ENCODE measurements around the gene MICALL2.

Gene MICALL2

GRCh38 chr7:1450431-1450830, 8.8 kb downstream of the MICALL2 start:
- Histone ChIP-seq H4K20me1 (ENCODE audit: control insufficient read depth, insufficient read depth, low read depth, low read length) (no peaks in the 10 kb centered on the region), H3K9me3 (ENCODE audit: control insufficient read depth, insufficient read depth, low read length) (no peaks in the 10 kb centered on the region), H3K27me3 (ENCODE audit: control insufficient read depth, low read length) (0 out of 2 replicates have a peak, but pooled peaks cover 2% of the 10 kb centered on the region), H3K4me3 (ENCODE audit: low read length) (no peak overlapping the region), H3K79me2 (ENCODE audit: control insufficient read depth, low read length) (no peaks in the 10 kb centered on the region), H3K36me3 (ENCODE audit: control insufficient read depth, low read length) (no peaks in the 10 kb centered on the region), H3F3A (ENCODE audit: control insufficient read depth, insufficient read depth) (no peaks in the 10 kb centered on the region), H3K4me1 (ENCODE audit: control insufficient read depth, low read length) (peaks cover 2% of the 10 kb centered on the region), H3K9me2 (replicated peaks; ENCODE audit: control insufficient read depth, low read length) (no peaks in the 10 kb centered on the region), H3K4me2 (ENCODE audit: low read length) (no peak overlapping the region), H3K27ac (ENCODE audit: low read depth, low read length) (no peak overlapping the region)
- TF ChIP-seq CTCF (IDR thresholded peaks at IDR 0.05; ENCODE audit: low read depth, low read length, poor library complexity, severe bottlenecking) (no peak), EZH2phosphoT487 (IDR thresholded peaks at IDR 0.05; ENCODE audit: borderline replicate concordance, low read length) (no peak)

GRCh38 chr7:1449951-1450350, 9.3 kb downstream of the MICALL2 start:
- Histone ChIP-seq H4K20me1 (ENCODE audit: control insufficient read depth, insufficient read depth, low read depth, low read length) (no peaks in the 10 kb centered on the region), H3K27me3 (ENCODE audit: control insufficient read depth, low read length) (0 out of 2 replicates have a peak, but pooled peaks cover 2% of the 10 kb centered on the region), H3K9me3 (ENCODE audit: control insufficient read depth, insufficient read depth, low read length) (no peaks in the 10 kb centered on the region), H3K4me3 (ENCODE audit: low read length) (no peak overlapping the region), H3K27ac (ENCODE audit: low read depth, low read length) (no peak overlapping the region), H3K4me1 (ENCODE audit: control insufficient read depth, low read length) (no peaks in the 10 kb centered on the region), H3F3A (ENCODE audit: control insufficient read depth, insufficient read depth) (no peaks in the 10 kb centered on the region), H3K9me2 (replicated peaks; ENCODE audit: control insufficient read depth, low read length) (no peaks in the 10 kb centered on the region), H3K79me2 (ENCODE audit: control insufficient read depth, low read length) (no peaks in the 10 kb centered on the region), H3K4me2 (ENCODE audit: low read length) (no peak overlapping the region), H3K36me3 (ENCODE audit: control insufficient read depth, low read length) (no peaks in the 10 kb centered on the region)
- no peak for TF ChIP-seq EZH2phosphoT487 (IDR thresholded peaks at IDR 0.05; ENCODE audit: borderline replicate concordance, low read length)
- no peak for TF ChIP-seq CTCF (IDR thresholded peaks at IDR 0.05; ENCODE audit: low read depth, low read length, poor library complexity, severe bottlenecking)

DNA sequence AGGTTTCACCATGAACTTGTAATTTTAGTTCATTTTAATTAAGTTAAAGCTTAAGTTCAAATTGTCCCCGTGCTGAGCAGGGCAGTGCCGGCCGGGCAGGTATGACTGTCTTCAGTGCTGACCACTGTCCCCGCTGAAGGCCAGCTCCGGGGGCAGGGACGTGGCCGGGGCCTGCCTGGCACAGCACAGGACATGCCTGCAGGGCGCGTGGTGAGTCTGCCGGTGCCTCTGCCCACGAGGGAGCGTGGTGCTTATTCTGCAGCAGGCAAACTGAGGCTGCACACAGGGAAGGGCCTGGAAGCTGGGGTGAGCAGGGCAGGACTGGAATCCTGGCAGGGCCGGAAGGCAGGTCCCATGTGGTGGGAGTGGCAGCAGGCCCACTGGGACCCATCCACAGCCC, 9.8 kb downstream of the MICALL2 start:
- Histone ChIP-seq H3K9me3 (ENCODE audit: control insufficient read depth, insufficient read depth, low read length) (no peaks in the 10 kb centered on the region), H4K20me1 (ENCODE audit: control insufficient read depth, insufficient read depth, low read depth, low read length) (no peaks in the 10 kb centered on the region), H3F3A (ENCODE audit: control insufficient read depth, insufficient read depth) (no peaks in the 10 kb centered on the region), H3K4me3 (ENCODE audit: low read length) (no peak overlapping the region), H3K4me2 (ENCODE audit: low read length) (no peak overlapping the region), H3K36me3 (ENCODE audit: control insufficient read depth, low read length) (no peaks in the 10 kb centered on the region), H3K27me3 (ENCODE audit: control insufficient read depth, low read length) (0 out of 2 replicates have a peak, but pooled peaks cover 2% of the 10 kb centered on the region), H3K79me2 (ENCODE audit: control insufficient read depth, low read length) (no peaks in the 10 kb centered on the region), H3K4me1 (ENCODE audit: control insufficient read depth, low read length) (no peaks in the 10 kb centered on the region), H3K27ac (ENCODE audit: low read depth, low read length) (no peak overlapping the region), H3K9me2 (replicated peaks; ENCODE audit: control insufficient read depth, low read length) (no peaks in the 10 kb centered on the region)
- TF ChIP-seq CTCF (IDR thresholded peaks at IDR 0.05; ENCODE audit: low read depth, low read length, poor library complexity, severe bottlenecking) (no peak), EZH2phosphoT487 (IDR thresholded peaks at IDR 0.05; ENCODE audit: borderline replicate concordance, low read length) (no peak)
